Mucosa of gallbladder (tissue), 1 donor: ENCODE measurements around the gene MAST4. TPM values are rescaled to one million over a fixed set of nuclear protein-coding genes. Genes with fewer than 3 reads are reported as not detected.

Source experiments
- DNase-seq: peaks from one replicate; pipeline ENCODE4 v3.0.0-alpha.2; 2020; ENCODE audit warnings: low spot score
- total RNA-seq: library from RNA; stranded (reverse); gene quantifications from one replicate; pipeline ENCODE4 v1.2.1, GENCODE V29; 2021
- donor health status: DM: no; HTN: no; CAD: no.

The MAST4 gene
- total RNA-seq, 1 donor from 2014 or later, result 30.5 TPM

- no peak for DNase-seq
Observed at GRCh38 chr5:67208403-67208802, 612.2 kb downstream of the MAST4 start.

- peak; percentile 82 for DNase-seq
Observed at GRCh38 chr5:67209141-67209771, 613.1 kb downstream of the MAST4 start.

GRCh38 chr5:67211926-67212325 lies 615.7 kb downstream of the MAST4 start:
- peak; percentile 38 for DNase-seq

- no peak for DNase-seq
Observed at GRCh38 chr5:67214036-67214435, 617.8 kb downstream of the MAST4 start.

GRCh38 chr5:67214707-67215447 lies 618.7 kb downstream of the MAST4 start:
- peak; percentile 59 for DNase-seq

- peak; percentile 88 for DNase-seq
Observed at GRCh38 chr5:67215519-67216471, 619.6 kb downstream of the MAST4 start.

GRCh38 chr5:67216564-67216963 lies 620.4 kb downstream of the MAST4 start:
- DNase-seq, result no peak
